WTC11 (cell line): ENCODE data around the gene SPDEF. TPM values are rescaled to one million over a fixed set of nuclear protein-coding genes. Genes with fewer than 3 reads are reported as not detected.
A peak's percentile ranks its signal among the peaks of the same experiment; 100 is the strongest.

Experiments used
- ATAC-seq: fragments of 200-7000 bp; cut with Tn5 transposase; 2 replicates; pipeline ENCODE4 v1.10.0; 2021; ENCODE audit warnings: mild to moderate bottlenecking, moderate library complexity
- CTCF ChIA-PET: fragments of 300-600 bp; sonication (Branson Sonifier 250); formaldehyde crosslinking; loops from one replicate; lab custom pipeline; 2021; ENCODE audit warnings: antibody characterized with exemption; lab: Charles Lee
- POLR2A ChIA-PET: fragments of 350-600 bp; sonication (Branson Sonifier 250); formaldehyde crosslinking; loops from one replicate; lab custom pipeline; 2021; ENCODE audit warnings: antibody characterized with exemption; lab: Charles Lee
- DNase-seq: peaks from one replicate; pipeline ENCODE4 v3.0.0; 2021; ENCODE audit warnings: low spot score
- H3K27ac Mint-ChIP-seq: 2 replicates; pipeline ENCODE4 v1.8.0; 2021; ENCODE audit warnings: mixed read lengths
- H3K27me3 Mint-ChIP-seq: 2 replicates; pipeline ENCODE4 v1.8.0; 2021; ENCODE audit warnings: low read depth, mild to moderate bottlenecking, moderate library complexity, mixed read lengths
- H3K36me3 Mint-ChIP-seq: 2 replicates; pipeline ENCODE4 v1.8.0; 2021; ENCODE audit warnings: mixed read lengths
- H3K4me1 Mint-ChIP-seq: 2 replicates; pipeline ENCODE4 v1.8.0; 2022; ENCODE audit warnings: mixed read lengths
- H3K4me3 Mint-ChIP-seq: 2 replicates; pipeline ENCODE4 v1.8.0; 2021; ENCODE audit warnings: mild to moderate bottlenecking, moderate library complexity, mixed read lengths
- H3K9me3 Mint-ChIP-seq: 2 replicates; pipeline ENCODE4 v1.8.0; 2021; ENCODE audit warnings: mixed read lengths
- ESRRA ChIP-seq: sonication (generic); formaldehyde crosslinking; IDR thresholded peaks from 2 replicates; pipeline ENCODE4 v1.8.1; 2022; ENCODE audit warnings: mild to moderate bottlenecking, missing genetic modification reagents, borderline replicate concordance
- ETV6 ChIP-seq: sonication (generic); formaldehyde crosslinking; IDR thresholded peaks from 2 replicates; pipeline ENCODE4 v1.8.1; 2022; ENCODE audit warnings: mild to moderate bottlenecking, missing genetic modification reagents
- FOXP1 ChIP-seq: sonication (generic); formaldehyde crosslinking; IDR thresholded peaks from 2 replicates; pipeline ENCODE4 v1.8.0; 2022; ENCODE audit warnings: missing genetic modification reagents, mild to moderate bottlenecking, moderate library complexity, borderline replicate concordance
- GRHL2 ChIP-seq: fragments of 250-450 bp; sonication (Bioruptor Pico); IDR thresholded peaks from 2 replicates; pipeline ENCODE4 v1.8.0; 2022; ENCODE audit warnings: mild to moderate bottlenecking, moderate library complexity; ENCODE audit not compliant: insufficient replicate concordance, severe bottlenecking
- HMGA2 ChIP-seq: fragments of 250-450 bp; sonication (Bioruptor Pico); IDR thresholded peaks from 2 replicates; pipeline ENCODE4 v1.4.0; 2021; ENCODE audit warnings: mild to moderate bottlenecking, moderate library complexity
- JUN ChIP-seq: sonication (generic); formaldehyde crosslinking; IDR thresholded peaks from 2 replicates; pipeline ENCODE4 v1.8.0; 2023; ENCODE audit warnings: mild to moderate bottlenecking, missing genetic modification reagents
- NFE2L1 ChIP-seq: sonication (generic); formaldehyde crosslinking; IDR thresholded peaks from 2 replicates; pipeline ENCODE4 v1.8.1; 2023; ENCODE audit warnings: missing genetic modification reagents
- NR2C2 ChIP-seq: sonication (generic); formaldehyde crosslinking; IDR thresholded peaks from 2 replicates; pipeline ENCODE4 v1.8.0; 2022; ENCODE audit warnings: mild to moderate bottlenecking, missing genetic modification reagents
- RELA ChIP-seq: sonication (generic); formaldehyde crosslinking; IDR thresholded peaks from 2 replicates; pipeline ENCODE4 v1.8.1; 2022; ENCODE audit warnings: missing genetic modification reagents, mild to moderate bottlenecking, borderline replicate concordance
- RORB ChIP-seq: fragments of 250-450 bp; sonication (Bioruptor Pico); IDR thresholded peaks from 2 replicates; pipeline ENCODE4 v1.9.0; 2021; ENCODE audit warnings: mild to moderate bottlenecking
- SMAD4 ChIP-seq: sonication (generic); formaldehyde crosslinking; IDR thresholded peaks from 2 replicates; pipeline ENCODE4 v1.8.0; 2022; ENCODE audit warnings: mild to moderate bottlenecking, missing genetic modification reagents
- SOX15 ChIP-seq: fragments of 250-450 bp; sonication (Bioruptor Pico); IDR thresholded peaks from 2 replicates; pipeline ENCODE4 v1.9.0; 2021; ENCODE audit warnings: mild to moderate bottlenecking
- TEAD1 ChIP-seq: sonication (generic); formaldehyde crosslinking; IDR thresholded peaks from 2 replicates; pipeline ENCODE4 v1.8.0; 2022; ENCODE audit warnings: mild to moderate bottlenecking, missing genetic modification reagents
- TP53 ChIP-seq: sonication (generic); formaldehyde crosslinking; IDR thresholded peaks from 2 replicates; pipeline ENCODE4 v1.8.1; 2023; ENCODE audit warnings: mild to moderate bottlenecking, missing genetic modification reagents
- ZBTB21 ChIP-seq: sonication (generic); formaldehyde crosslinking; IDR thresholded peaks from 2 replicates; pipeline ENCODE4 v1.8.1; 2023; ENCODE audit warnings: mild to moderate bottlenecking, missing genetic modification reagents, borderline replicate concordance
- ZMAT4 ChIP-seq: fragments of 250-450 bp; sonication (Bioruptor Pico); IDR thresholded peaks from 2 replicates; pipeline ENCODE4 v1.9.0; 2021; ENCODE audit warnings: mild to moderate bottlenecking
- ZNF121 ChIP-seq: sonication (generic); formaldehyde crosslinking; IDR thresholded peaks from 2 replicates; pipeline ENCODE4 v1.8.0; 2023; ENCODE audit warnings: missing genetic modification reagents
- ZNF232 ChIP-seq: sonication (generic); formaldehyde crosslinking; IDR thresholded peaks from 2 replicates; pipeline ENCODE4 v1.8.0; 2022; ENCODE audit warnings: mild to moderate bottlenecking, missing genetic modification reagents
- ZNF416 ChIP-seq: fragments of 250-450 bp; sonication (Bioruptor Pico); IDR thresholded peaks from 2 replicates; pipeline ENCODE4 v1.9.0; 2021; ENCODE audit warnings: mild to moderate bottlenecking, inconsistent platforms
- ZNF512 ChIP-seq: sonication (generic); formaldehyde crosslinking; IDR thresholded peaks from 2 replicates; pipeline ENCODE4 v1.8.1; 2022; ENCODE audit warnings: missing genetic modification reagents, borderline replicate concordance
- ZNF532 ChIP-seq: fragments of 250-450 bp; sonication (Bioruptor Pico); IDR thresholded peaks from 2 replicates; pipeline ENCODE4 v1.9.0; 2021; ENCODE audit warnings: mild to moderate bottlenecking, borderline replicate concordance
- total RNA-seq: library from RNA; stranded (reverse); gene quantifications from 3 replicates; pipeline ENCODE4 v1.2.3, GENCODE V29; 2021
- TF ChIP-seq, protein P1 (sequence below): sonication (generic); formaldehyde crosslinking; IDR thresholded peaks from 2 replicates; pipeline ENCODE4 v1.8.0; 2023; ENCODE audit warnings: missing genetic modification reagents, mild to moderate bottlenecking, borderline replicate concordance
- TF ChIP-seq, protein P2 (sequence below): sonication (generic); formaldehyde crosslinking; IDR thresholded peaks from 2 replicates; pipeline ENCODE4 v1.8.0; 2022; ENCODE audit warnings: mild to moderate bottlenecking, missing genetic modification reagents

The SPDEF gene
- total RNA-seq, 1 experiment from 2014 or later, result 0.72 TPM

DNA sequence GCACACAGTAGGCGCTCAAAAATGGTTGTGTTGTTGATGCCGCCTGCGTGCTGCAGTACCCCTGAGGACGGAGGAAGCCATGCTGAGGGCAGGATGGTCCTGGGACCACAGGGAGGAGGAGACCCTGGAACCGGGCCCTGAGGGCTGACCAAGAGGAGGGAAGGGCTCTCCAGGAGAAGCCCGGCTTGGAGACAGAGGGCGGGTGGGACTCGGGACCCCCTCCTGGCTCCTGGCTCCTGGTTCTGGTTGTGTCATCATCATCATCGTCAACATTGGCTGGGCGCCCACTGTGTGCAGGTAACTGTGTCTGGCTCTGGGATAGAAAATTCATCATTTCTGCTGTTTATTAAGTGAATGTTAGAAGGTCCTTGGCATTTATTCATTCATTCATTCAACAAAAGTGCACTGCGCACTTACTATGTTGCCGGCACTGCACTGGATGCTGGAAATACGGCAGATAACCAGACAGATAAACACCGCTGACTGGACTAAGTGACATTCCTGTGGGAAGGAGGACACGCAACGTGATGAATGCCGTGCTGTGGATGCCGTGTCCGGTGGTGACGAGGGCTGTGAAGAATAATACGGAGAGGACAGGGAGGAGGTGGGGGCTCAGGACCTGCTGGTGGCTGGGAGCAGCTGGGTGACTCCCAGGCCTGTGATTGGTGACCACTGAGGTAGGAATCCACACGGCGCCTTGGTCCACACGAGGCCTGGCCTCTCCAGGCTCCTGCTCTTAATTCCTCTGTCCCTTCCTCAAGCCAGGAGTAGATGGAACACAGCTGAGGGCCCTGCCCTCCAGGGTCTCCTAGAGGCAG lies 35.3 kb downstream of the SPDEF start:
- no peak overlapping the region for H3K27ac Mint-ChIP-seq
- no peaks in the 10 kb centered on the region for H3K36me3 Mint-ChIP-seq
- CTCF ChIA-PET, result no interaction called here
- no peak for ATAC-seq
- no peaks in the 10 kb centered on the region for H3K9me3 Mint-ChIP-seq
- POLR2A ChIA-PET, result no interaction called here
- H3K4me3 Mint-ChIP-seq, result no peak overlapping the region
- TF ChIP-seq ZMAT4, result no peak
- no peak for TF ChIP-seq RELA (CRISPR knock-in tag)
- no peak for TF ChIP-seq ZNF121
- no peak for TF ChIP-seq SMAD4 (CRISPR knock-in tag)
- TF ChIP-seq HMGA2, result no peak
- TF ChIP-seq SOX15 (CRISPR knock-in tag), result no peak
- no peak for TF ChIP-seq NFE2L1 (CRISPR knock-in tag)
- TF ChIP-seq, protein P1, sequence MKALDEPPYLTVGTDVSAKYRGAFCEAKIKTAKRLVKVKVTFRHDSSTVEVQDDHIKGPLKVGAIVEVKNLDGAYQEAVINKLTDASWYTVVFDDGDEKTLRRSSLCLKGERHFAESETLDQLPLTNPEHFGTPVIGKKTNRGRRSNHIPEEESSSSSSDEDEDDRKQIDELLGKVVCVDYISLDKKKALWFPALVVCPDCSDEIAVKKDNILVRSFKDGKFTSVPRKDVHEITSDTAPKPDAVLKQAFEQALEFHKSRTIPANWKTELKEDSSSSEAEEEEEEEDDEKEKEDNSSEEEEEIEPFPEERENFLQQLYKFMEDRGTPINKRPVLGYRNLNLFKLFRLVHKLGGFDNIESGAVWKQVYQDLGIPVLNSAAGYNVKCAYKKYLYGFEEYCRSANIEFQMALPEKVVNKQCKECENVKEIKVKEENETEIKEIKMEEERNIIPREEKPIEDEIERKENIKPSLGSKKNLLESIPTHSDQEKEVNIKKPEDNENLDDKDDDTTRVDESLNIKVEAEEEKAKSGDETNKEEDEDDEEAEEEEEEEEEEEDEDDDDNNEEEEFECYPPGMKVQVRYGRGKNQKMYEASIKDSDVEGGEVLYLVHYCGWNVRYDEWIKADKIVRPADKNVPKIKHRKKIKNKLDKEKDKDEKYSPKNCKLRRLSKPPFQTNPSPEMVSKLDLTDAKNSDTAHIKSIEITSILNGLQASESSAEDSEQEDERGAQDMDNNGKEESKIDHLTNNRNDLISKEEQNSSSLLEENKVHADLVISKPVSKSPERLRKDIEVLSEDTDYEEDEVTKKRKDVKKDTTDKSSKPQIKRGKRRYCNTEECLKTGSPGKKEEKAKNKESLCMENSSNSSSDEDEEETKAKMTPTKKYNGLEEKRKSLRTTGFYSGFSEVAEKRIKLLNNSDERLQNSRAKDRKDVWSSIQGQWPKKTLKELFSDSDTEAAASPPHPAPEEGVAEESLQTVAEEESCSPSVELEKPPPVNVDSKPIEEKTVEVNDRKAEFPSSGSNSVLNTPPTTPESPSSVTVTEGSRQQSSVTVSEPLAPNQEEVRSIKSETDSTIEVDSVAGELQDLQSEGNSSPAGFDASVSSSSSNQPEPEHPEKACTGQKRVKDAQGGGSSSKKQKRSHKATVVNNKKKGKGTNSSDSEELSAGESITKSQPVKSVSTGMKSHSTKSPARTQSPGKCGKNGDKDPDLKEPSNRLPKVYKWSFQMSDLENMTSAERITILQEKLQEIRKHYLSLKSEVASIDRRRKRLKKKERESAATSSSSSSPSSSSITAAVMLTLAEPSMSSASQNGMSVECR (CRISPR knock-in tag), result no peak
- no peak for TF ChIP-seq ZNF416
- TF ChIP-seq, all 79 proteins: peak for 0
- DNase-seq, result peak; percentile 8
- Mint-ChIP-seq H3K27me3 (no peaks in the 10 kb centered on the region; the same call in 1 of the 2 replicates), H3K4me1 (peaks cover 3% of the 10 kb centered on the region; the same call in 1 of the 2 replicates)

- POLR2A ChIA-PET, result no interaction called here
- H3K4me3 Mint-ChIP-seq, result no peak overlapping the region
- DNase-seq (peak; percentile 6), ATAC-seq (no peak)
- H3K27me3 Mint-ChIP-seq, result no peaks in the 10 kb centered on the region; the same call in 1 of the 2 replicates
- H3K9me3 Mint-ChIP-seq, result no peaks in the 10 kb centered on the region
- CTCF ChIA-PET, result no interaction called here
- no peaks in the 10 kb centered on the region for H3K36me3 Mint-ChIP-seq
- no peak overlapping the region for H3K27ac Mint-ChIP-seq
- H3K4me1 Mint-ChIP-seq, result peaks cover 8% of the 10 kb centered on the region; the same call in 1 of the 2 replicates
- TF ChIP-seq ZBTB21 (CRISPR knock-in tag) (no peak), ZNF532 (CRISPR knock-in tag) (no peak), ZNF232 (CRISPR knock-in tag) (no peak), ETV6 (CRISPR knock-in tag) (no peak), NR2C2 (CRISPR knock-in tag) (no peak), ESRRA (no peak), HMGA2 (no peak), FOXP1 (CRISPR knock-in tag) (no peak), RORB (CRISPR knock-in tag) (no peak), JUN (CRISPR knock-in tag) (no peak), ZNF512 (CRISPR knock-in tag) (no peak), GRHL2 (CRISPR knock-in tag) (no peak), TEAD1 (CRISPR knock-in tag) (no peak), TP53 (CRISPR knock-in tag) (no peak)
- TF ChIP-seq, protein P2, sequence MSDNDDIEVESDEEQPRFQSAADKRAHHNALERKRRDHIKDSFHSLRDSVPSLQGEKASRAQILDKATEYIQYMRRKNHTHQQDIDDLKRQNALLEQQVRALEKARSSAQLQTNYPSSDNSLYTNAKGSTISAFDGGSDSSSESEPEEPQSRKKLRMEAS (CRISPR knock-in tag), result no peak
Measured at GRCh38 chr6:34519971-34520644, 36.0 kb downstream of the SPDEF start.
